Kidney (tissue), 14 donors: Measurements from ENCODE around the gene COL4A2. TPM values are rescaled to one million over a fixed set of nuclear protein-coding genes. Genes with fewer than 3 reads are reported as not detected.

Experiments
- DNase-seq, 5 donors: peaks; one replicate each; pipeline ENCODE4 v3.0.0-alpha.2; 2013 to 2020
- FAIRE-seq: peaks from 2 replicates; lab custom pipeline; 2012; peaks lifted over from hg19 to GRCh38; lab: Jason Lieb, UNC
- H3K27ac ChIP-seq, 2 donors: one replicate each; pipeline ENCODE4 v1.7.0; 2013; ENCODE audit warnings: low read depth in 2 of 2, low read length in 2 of 2, inconsistent platforms in 1 of 2
- H3K27me3 ChIP-seq: one replicate; pipeline ENCODE4 v1.7.1; 2013; ENCODE audit warnings: low read length, inconsistent platforms; ENCODE audit not compliant: control insufficient read depth, insufficient read depth
- H3K36me3 ChIP-seq, 3 donors: one replicate each; pipeline versions ENCODE4 v1.7.0 to v1.7.1; 2013; ENCODE audit warnings: low read length in 3 of 3, control low read depth in 1 of 3, inconsistent platforms in 1 of 3; ENCODE audit not compliant: insufficient read depth in 3 of 3, control insufficient read depth in 2 of 3
- H3K4me1 ChIP-seq, 3 donors: one replicate each; pipeline versions ENCODE4 v1.7.0 to v1.7.1; 2013; ENCODE audit warnings: low read length in 3 of 3, inconsistent platforms in 1 of 3, low read depth in 1 of 3; ENCODE audit not compliant: control insufficient read depth in 2 of 3, insufficient read depth in 2 of 3
- H3K4me3 ChIP-seq, 3 donors: one replicate each; pipeline versions ENCODE4 v1.7.0 to v1.8.1; 2013; ENCODE audit warnings: low read length in 3 of 3, control low read depth in 1 of 3, inconsistent platforms in 1 of 3
- H3K9ac ChIP-seq, 3 donors: one replicate each; pipeline versions ENCODE4 v1.7.0 to v1.7.1; 2013; ENCODE audit warnings: low read length in 3 of 3, control low read depth in 1 of 3, inconsistent platforms in 1 of 3
- H3K9me3 ChIP-seq, 3 donors: one replicate each; pipeline versions ENCODE4 v1.7.0 to v1.7.1; 2013; ENCODE audit warnings: low read length in 3 of 3, control low read depth in 1 of 3, inconsistent platforms in 1 of 3; ENCODE audit not compliant: control insufficient read depth in 2 of 3, insufficient read depth in 1 of 3
- CTCF ChIP-seq: IDR thresholded peaks from 3 replicates; pipeline ENCODE4 v1.5.1; 2012; ENCODE audit warnings: mild to moderate bottlenecking, moderate library complexity, borderline replicate concordance; ENCODE audit not compliant: insufficient read depth; ENCODE audit errors: extremely low read depth
- intact Hi-C: fragments of 100-400 bp; cut with DNase I; formaldehyde crosslinking; loops from one replicate; pipeline ENCODE4 v1.11.1; 2022
- polyA plus RNA-seq: library from polyadenylated mRNA; stranded (reverse); fragments of 350-450 nt; fragmentation: Illumina TruSeq; extraction: RNeasy Lipid Tissue Mini Kit (QIAGEN cat#74804); gene quantifications from one replicate; pipeline ENCODE4 v1.2.3, GENCODE V29; 2014; ENCODE audit warnings: low read depth, low replicate concordance; ENCODE audit not compliant: insufficient read depth
- total RNA-seq: library from RNA; stranded (reverse); fragmentation: NEBNext Ultra II Directional; extraction: Animal tissue kit (Norgen Biotek cat#: 25700); gene quantifications from one replicate; pipeline ENCODE4 v1.2.1, GENCODE V29; 2021
- donor health status: control.
- donor health status: control.
- donor health status: control.
- donor health status: control.
- donor health status: control.
- donor health status: DM: yes; HTN: yes; CAD: no.
- donor health status: Normal renal cell carcinoma (clear cell type).

Gene COL4A2
- total and polyA plus RNA-seq, 2 donors from 2014 or later = 126 to 265 TPM

DNA sequence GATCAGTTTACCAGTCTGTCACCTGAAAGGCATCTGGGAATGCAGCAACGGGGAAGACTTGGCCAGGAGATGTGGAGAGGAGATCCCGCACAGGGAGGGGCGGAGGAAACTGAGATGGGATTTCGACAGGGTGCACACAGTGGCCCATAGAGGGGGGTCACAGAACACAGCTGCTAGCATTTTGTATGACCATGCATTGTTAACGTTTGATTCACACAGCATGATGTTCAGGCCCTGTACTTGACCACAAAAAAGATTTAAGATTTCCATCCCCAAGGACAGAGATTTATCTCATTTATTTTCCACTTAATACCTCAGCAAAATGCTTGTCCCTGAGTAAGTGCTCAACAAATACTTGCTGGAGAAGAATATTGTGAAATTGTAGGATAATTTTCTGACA lies 191.2 kb downstream of the COL4A2 start:
- Histone ChIP-seq H3K36me3 (peaks cover 16 to 56% (median 46%) of the 10 kb centered on the region in 3 donors), H3K9me3 (no peaks in the 10 kb centered on the region), H3K27me3 (no peaks in the 10 kb centered on the region), H3K27ac (no peak overlapping the region), H3K4me3 (no peak overlapping the region), H3K9ac (no peak overlapping the region), H3K4me1 (no peaks in the 10 kb centered on the region)
- no peak for FAIRE-seq
- DNase-seq = peak in 1 of 5 donors; percentile 8
- TF ChIP-seq CTCF = no peak
- intact Hi-C loops = no loop called here

DNA sequence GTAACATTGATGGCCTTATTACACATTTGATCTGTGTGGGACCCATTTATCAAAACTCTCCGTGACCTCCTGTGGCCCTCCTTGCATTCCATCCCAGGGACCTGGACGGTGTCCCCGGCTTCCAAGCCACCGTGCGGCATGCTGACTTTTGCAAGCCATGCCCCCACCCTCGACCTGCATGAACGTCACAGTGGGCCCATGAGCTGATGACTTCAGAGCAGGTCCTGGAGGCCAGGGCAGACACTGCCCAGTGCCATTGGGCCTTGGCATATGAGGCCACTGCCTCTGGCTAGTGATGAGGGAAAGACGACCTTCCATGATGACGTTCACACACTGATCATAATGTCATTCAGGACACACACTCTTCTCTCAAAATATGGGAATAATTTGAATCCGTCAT lies 191.7 kb downstream of the COL4A2 start:
- H3K9me3 ChIP-seq = no peaks in the 10 kb centered on the region
- peaks cover 16 to 60% (median 49%) of the 10 kb centered on the region in 3 donors for H3K36me3 ChIP-seq
- H3K9ac ChIP-seq = no peak overlapping the region
- FAIRE-seq (no peak), DNase-seq (peak in 1 of 5 donors; percentile 47)
- intact Hi-C loops = no loop called here
- TF ChIP-seq CTCF = no peak
- H3K4me3 ChIP-seq = no peak overlapping the region
- H3K4me1 ChIP-seq = no peaks in the 10 kb centered on the region
- H3K27me3 ChIP-seq = no peaks in the 10 kb centered on the region
- H3K27ac ChIP-seq = no peak overlapping the region

GRCh38 chr13:110499621-110500281 lies 192.7 kb downstream of the COL4A2 start:
- Histone ChIP-seq H3K4me3 (no peak overlapping the region), H3K9me3 (no peaks in the 10 kb centered on the region), H3K27ac (no peak overlapping the region), H3K36me3 (peaks cover 16 to 57% (median 53%) of the 10 kb centered on the region in 3 donors), H3K4me1 (no peaks in the 10 kb centered on the region), H3K9ac (no peak overlapping the region), H3K27me3 (no peaks in the 10 kb centered on the region)
- intact Hi-C loops = no loop called here
- no peak for FAIRE-seq
- TF ChIP-seq CTCF = no peak
- DNase-seq = no peak
